Tibial artery (tissue), 4 donors: ENCODE results near the gene CELSR3.

Source experiments
- DNase-seq, 2 donors: peaks; one replicate each; pipeline ENCODE4 v3.0.0-alpha.2; 2019
- H3K27ac ChIP-seq, 2 donors: fragments of 200-600 bp; sonication (generic) in 1 of 2; 1 replicate in 1 of 2; 2 replicates in 1 of 2; pipeline ENCODE4 v1.5.1; 2018 to 2019; ENCODE audit warnings: mild to moderate bottlenecking in 1 of 2
- H3K27me3 ChIP-seq, 2 donors: fragments of 200-600 bp; sonication (generic) in 1 of 2; one replicate each; pipeline versions ENCODE4 v1.5.1 to v1.6.0; 2016 to 2019
- H3K36me3 ChIP-seq, 3 donors: fragments of 200-600 bp; sonication (generic) in 2 of 3; one replicate each; pipeline ENCODE4 v1.5.1; 2016 to 2019; ENCODE audit warnings: mild to moderate bottlenecking in 2 of 3
- H3K4me1 ChIP-seq, 4 donors: fragments of 200-600 bp; sonication (generic) in 2 of 4; 1 replicate in 3 of 4; 2 replicates in 1 of 4; pipeline ENCODE4 v1.5.1; 2016 to 2019
- H3K4me3 ChIP-seq, 2 donors: fragments of 200-600 bp; sonication (generic) in 1 of 2; 1 replicate in 1 of 2; 2 replicates in 1 of 2; pipeline ENCODE4 v1.5.1; 2018 to 2019; ENCODE audit warnings: mild to moderate bottlenecking in 2 of 2
- H3K9me3 ChIP-seq, 3 donors: fragments of 200-600 bp; sonication (generic) in 1 of 3; one replicate each; pipeline ENCODE4 v1.5.1; 2016 to 2019
- CTCF ChIP-seq, 2 experiments: fragments of 200-600 bp in 1 of 2; fragments of 450-650 bp in 1 of 2; IDR thresholded peaks; one replicate each; pipeline ENCODE4 v1.5.1; 2017 to 2019; ENCODE audit warnings: antibody characterized with exemption in 2 of 2, mild to moderate bottlenecking in 1 of 2, moderate library complexity in 1 of 2
- intact Hi-C: fragments of 100-400 bp; cut with DNase I; formaldehyde crosslinking; loops from one replicate; pipeline ENCODE4 v1.15.0; 2023; ENCODE audit warnings: low total_unique reads

Gene CELSR3

GRCh38 chr3:48625600-48625999 lies 37.1 kb downstream of the CELSR3 start:
- TF ChIP-seq CTCF (IDR thresholded peaks at IDR 0.05): no peak
- Histone ChIP-seq H3K36me3 (peaks cover 76 to 89% (median 82%) of the 10 kb centered on the region in 3 donors), H3K4me1 (peaks cover 0 to 10% (median 8%) of the 10 kb centered on the region in 4 donors), H3K9me3 (no peaks in the 10 kb centered on the region), H3K27ac (no peak overlapping the region), H3K4me3 (no peak overlapping the region), H3K27me3 (no peaks in the 10 kb centered on the region)
- intact Hi-C loops: no loop called here
- no peak for DNase-seq

- Histone ChIP-seq H3K27ac (no peak overlapping the region), H3K36me3 (peaks cover 68 to 80% (median 73%) of the 10 kb centered on the region in 3 donors)
- DNase-seq: no peak
These were observed 37.9 kb downstream of the CELSR3 start for GRCh38 chr3:48624767-48625166.

DNA sequence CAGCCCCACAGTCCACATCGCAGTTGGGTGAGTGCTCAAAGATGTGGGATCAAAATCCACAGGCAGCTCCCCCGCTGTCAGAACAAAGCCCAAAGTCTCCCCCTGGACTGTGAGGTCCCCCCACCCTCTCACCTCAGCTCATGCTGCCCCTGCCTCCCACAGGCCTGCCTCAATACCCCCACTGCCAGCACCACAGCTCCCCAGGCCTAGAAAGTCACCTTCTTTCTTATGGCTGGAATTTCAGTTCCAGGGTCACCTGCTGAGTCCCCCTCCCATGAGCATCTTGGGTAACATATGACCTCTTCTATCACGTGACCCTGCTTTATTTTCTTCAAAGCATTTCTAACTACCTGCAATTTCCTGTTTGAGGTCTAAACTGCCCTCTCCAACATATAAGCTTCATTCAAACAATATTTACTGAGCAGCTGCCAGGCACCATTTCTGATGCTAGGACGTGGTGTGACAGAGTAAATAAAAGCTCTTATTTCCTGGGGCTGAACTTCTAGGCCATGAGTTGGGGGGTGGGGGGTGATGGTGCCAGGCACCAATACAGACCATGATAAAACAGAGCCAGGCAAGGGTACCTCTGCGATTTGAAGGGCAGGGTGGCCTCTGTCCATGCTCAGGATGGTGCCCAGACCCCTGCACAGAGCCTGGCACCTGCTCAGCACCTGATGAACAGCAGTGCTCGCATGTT lies 38.7 kb downstream of the CELSR3 start:
- H3K4me3 ChIP-seq: no peak overlapping the region
- TF ChIP-seq CTCF (IDR thresholded peaks at IDR 0.05): no peak
- peaks cover 0 to 26% (median 24%) of the 10 kb centered on the region in 4 donors for H3K4me1 ChIP-seq
- H3K36me3 ChIP-seq: peaks cover 60 to 73% (median 66%) of the 10 kb centered on the region in 3 donors
- H3K27ac ChIP-seq: no peak overlapping the region
- intact Hi-C loops: no loop called here
- H3K27me3 ChIP-seq: no peaks in the 10 kb centered on the region
- H3K9me3 ChIP-seq: no peaks in the 10 kb centered on the region
- DNase-seq: no peak

More at GRCh38 chr3:48624767-48625166, 37.9 kb downstream of the CELSR3 start:
- intact Hi-C loops: no loop called here
- Histone ChIP-seq H3K4me3 (no peak overlapping the region), H3K4me1 (peaks cover 0 to 19% (median 16%) of the 10 kb centered on the region in 4 donors), H3K27me3 (no peaks in the 10 kb centered on the region), H3K9me3 (no peaks in the 10 kb centered on the region)
- no peak for TF ChIP-seq CTCF (IDR thresholded peaks at IDR 0.05)

GRCh38 chr3:48621461-48621869 lies 41.2 kb downstream of the CELSR3 start, which contains the start of gene TMEM89:
TSS of gene TMEM89 (minus strand) at chr3:48621769. CDS start at chr3:48621756, 13 bp downstream.
- intact Hi-C loops: no loop called here
- H3K9me3 ChIP-seq: peaks cover 0 to 16% (median 13%) of the 10 kb centered on the region in 3 donors
- TF ChIP-seq CTCF (IDR thresholded peaks at IDR 0.05): no peak
- no peaks in the 10 kb centered on the region for H3K27me3 ChIP-seq
- DNase-seq: no peak
- H3K4me3 ChIP-seq: no peak within 1 kb of the TSS
- peaks cover 40 to 48% (median 40%) of the 10 kb centered on the region in 3 donors for H3K36me3 ChIP-seq
- H3K4me1 ChIP-seq: peaks cover 0 to 40% (median 30%) of the 10 kb centered on the region in 4 donors
- H3K27ac ChIP-seq: peak within 1 kb of the TSS; percentile 86 to 93

GRCh38 chr3:48619541-48620524 lies 42.9 kb downstream of the CELSR3 start:
- H3K27ac ChIP-seq: peak overlapping the region; percentile 86 to 93
- intact Hi-C loops: no loop called here
- peaks cover 0 to 40% (median 30%) of the 10 kb centered on the region in 4 donors for H3K4me1 ChIP-seq
- no peak for DNase-seq
- peaks cover 0 to 18% (median 13%) of the 10 kb centered on the region in 3 donors for H3K9me3 ChIP-seq
- no peaks in the 10 kb centered on the region for H3K27me3 ChIP-seq
- peaks cover 24 to 32% (median 24%) of the 10 kb centered on the region in 3 donors for H3K36me3 ChIP-seq
- H3K4me3 ChIP-seq: no peak overlapping the region
- no peak for TF ChIP-seq CTCF (IDR thresholded peaks at IDR 0.05)
